HCT116 (cell line): ENCODE results near the gene BCO1. TPM values are rescaled to one million over a fixed set of nuclear protein-coding genes. Genes with fewer than 3 reads are reported as not detected.

ENCODE experiments used
- ATAC-seq: fragments of 200-7000 bp; cut with Tn5 transposase; 2 replicates; pipeline ENCODE4 v1.9.1; 2020; ENCODE audit warnings: mild to moderate bottlenecking, moderate library complexity
- BruUV-seq: library from RNA; stranded (reverse); fragments of 400-500 nt; replicated peaks from 2 replicates; lab custom pipeline; 2021; lab: Mats Ljungman, UMichigan
- CTCF ChIA-PET: fragments of 300-600 bp; sonication (Branson Sonifier 250); formaldehyde crosslinking; loops from one replicate; lab custom pipeline; 2021; ENCODE audit warnings: antibody characterized with exemption; lab: Charles Lee
- POLR2A ChIA-PET: fragments of 300-600, 350-600 bp; sonication (Branson Sonifier 250); formaldehyde crosslinking; loops from one replicate; lab custom pipeline; 2021; ENCODE audit warnings: antibody characterized with exemption; lab: Charles Lee
- RAD21 ChIA-PET, 2 experiments: fragments of 300-600 bp; sonication (Branson Sonifier 250); formaldehyde crosslinking; loops; one replicate each; lab custom pipeline; 2023; ENCODE audit warnings: low total read pairs in 2 of 2; ENCODE audit not compliant: uncharacterized antibody in 2 of 2, unreplicated experiment in 2 of 2, low non-redundant PET in 1 of 2; lab: Charles Lee
- DNase-seq: peaks from one replicate; pipeline ENCODE4 v3.0.0-alpha.2; 2010; ENCODE audit warnings: low read depth, low spot score
- H2AFZ ChIP-seq: fragments of 200-600 bp; shearing (Covaris generic), sonication (generic); 2 replicates; pipeline ENCODE4 v1.6.1; 2017; ENCODE audit warnings: low read depth, mixed run types, mixed read lengths, antibody characterized with exemption, low read length; ENCODE audit not compliant: poor library complexity, severe bottlenecking
- H3K27ac ChIP-seq: 2 replicates; pipeline ENCODE4 v1.5.1; 2012; ENCODE audit warnings: low read depth, low read length
- H3K27me3 ChIP-seq: fragments of 200-600 bp; sonication (generic); 2 replicates; pipeline ENCODE4 v1.6.1; 2016; ENCODE audit warnings: mixed run types, low read length, mixed read lengths; ENCODE audit not compliant: insufficient read depth
- H3K36me3 ChIP-seq, 2 experiments: fragments of 200-500 bp in 1 of 2; fragments of 200-600 bp in 1 of 2; sonication (Bioruptor generic) in 1 of 2; sonication (generic) in 1 of 2; 2 replicates each; pipeline versions ENCODE4 v1.5.1 to v1.6.1; 2014 to 2016; ENCODE audit warnings: low read length in 2 of 2, inconsistent platforms in 1 of 2, mixed read lengths in 1 of 2, mixed run types in 1 of 2; ENCODE audit not compliant: insufficient read depth in 2 of 2, control insufficient read depth in 1 of 2
- H3K4me1 ChIP-seq, 2 experiments: fragments of 200-600 bp in 1 of 2; sonication (generic) in 1 of 2; 2 replicates each; pipeline versions ENCODE4 v1.5.1 to v1.6.1; 2012 to 2017; ENCODE audit warnings: low read length in 2 of 2, inconsistent platforms in 1 of 2, mild to moderate bottlenecking in 1 of 2, mixed read lengths in 1 of 2, mixed run types in 1 of 2, moderate library complexity in 1 of 2; ENCODE audit not compliant: insufficient read depth in 2 of 2, control insufficient read depth in 1 of 2
- H3K4me2 ChIP-seq: fragments of 200-600 bp; sonication (generic); 2 replicates; pipeline ENCODE4 v1.6.1; 2017; ENCODE audit warnings: mixed run types, low read length, mixed read lengths
- H3K4me3 ChIP-seq, 2 experiments: fragments of 200-600 bp in 1 of 2; sonication (generic) in 1 of 2; replicated peaks in 1 of 2; 2 replicates each; pipeline ENCODE4 v1.5.1; 2011 to 2016; ENCODE audit warnings: low read length in 2 of 2, control low read depth in 1 of 2, low read depth in 1 of 2, mild to moderate bottlenecking in 1 of 2, mixed read lengths in 1 of 2, mixed run types in 1 of 2
- H3K79me2 ChIP-seq: fragments of 200-600 bp; sonication (generic); 2 replicates; pipeline ENCODE4 v1.6.1; 2017; ENCODE audit warnings: mild to moderate bottlenecking, mixed run types, low read length, moderate library complexity, mixed read lengths; ENCODE audit not compliant: insufficient read depth
- H3K9ac ChIP-seq: fragments of 200-600 bp; sonication (generic); 2 replicates; pipeline ENCODE4 v1.6.1; 2016; ENCODE audit warnings: low read length, mixed read lengths
- H3K9me2 ChIP-seq: fragments of 200-600 bp; sonication (generic), shearing (Covaris generic); 2 replicates; pipeline ENCODE4 v1.6.1; 2017; ENCODE audit warnings: mixed run types, mild to moderate bottlenecking, moderate library complexity; ENCODE audit not compliant: insufficient read depth
- H3K9me3 ChIP-seq, 2 experiments: fragments of 200-500 bp in 1 of 2; fragments of 200-600 bp in 1 of 2; sonication (Bioruptor generic) in 1 of 2; sonication (generic) in 1 of 2; 2 replicates each; pipeline ENCODE4 v1.6.1; 2014 to 2017; ENCODE audit warnings: low read length in 2 of 2, mixed read lengths in 2 of 2, inconsistent platforms in 1 of 2, low read depth in 1 of 2, mild to moderate bottlenecking in 1 of 2, mixed run types in 1 of 2, moderate library complexity in 1 of 2; ENCODE audit not compliant: control insufficient read depth in 1 of 2, insufficient read depth in 1 of 2
- H4K20me1 ChIP-seq: fragments of 200-600 bp; sonication (generic), shearing (Covaris generic); 2 replicates; pipeline ENCODE4 v1.6.1; 2017; ENCODE audit warnings: mixed run types, mild to moderate bottlenecking, moderate library complexity; ENCODE audit not compliant: insufficient read depth
- CEBPB ChIP-seq: IDR thresholded peaks from 2 replicates; pipeline ENCODE4 v1.6.1; 2012; ENCODE audit warnings: low read depth
- EGR1 ChIP-seq: IDR thresholded peaks from 2 replicates; pipeline ENCODE4 v1.6.1; 2012; ENCODE audit warnings: low read depth
- ELF1 ChIP-seq: IDR thresholded peaks from 2 replicates; pipeline ENCODE4 v1.6.1; 2012; ENCODE audit warnings: low read depth, borderline replicate concordance
- EZH2phosphoT487 ChIP-seq: fragments of 200-600 bp; IDR thresholded peaks from 2 replicates; pipeline ENCODE4 v1.6.1; 2018; ENCODE audit warnings: antibody characterized with exemption, borderline replicate concordance
- FOSL1 ChIP-seq: IDR thresholded peaks from 2 replicates; pipeline ENCODE4 v1.6.1; 2012; ENCODE audit warnings: low read depth
- JUND ChIP-seq: IDR thresholded peaks from 2 replicates; pipeline ENCODE4 v1.6.1; 2012
- POLR2A ChIP-seq: IDR thresholded peaks from 2 replicates; pipeline ENCODE4 v1.7.0; 2011; ENCODE audit warnings: borderline replicate concordance; ENCODE audit not compliant: insufficient read depth, insufficient read length; ENCODE audit errors: extremely low read depth
- POLR2AphosphoS5 ChIP-seq: IDR thresholded peaks from 2 replicates; pipeline ENCODE4 v1.6.1; 2011; ENCODE audit warnings: mild to moderate bottlenecking, low read depth, low read length, moderate library complexity
- RAD21 ChIP-seq: IDR thresholded peaks from 2 replicates; pipeline ENCODE4 v1.6.1; 2012; ENCODE audit warnings: low read depth, mild to moderate bottlenecking
- SIN3A ChIP-seq: IDR thresholded peaks from 2 replicates; pipeline ENCODE4 v1.6.1; 2012; ENCODE audit warnings: low read depth
- SRF ChIP-seq: IDR thresholded peaks from 2 replicates; pipeline ENCODE4 v1.6.1; 2012; ENCODE audit warnings: low read depth
- ZBTB33 ChIP-seq: IDR thresholded peaks from 2 replicates; pipeline ENCODE4 v1.6.1; 2011; ENCODE audit warnings: mild to moderate bottlenecking, low read length, moderate library complexity; ENCODE audit not compliant: insufficient replicate concordance; ENCODE audit errors: extremely low read depth
- ZFX ChIP-seq: fragments of 450-650 bp; IDR thresholded peaks from 2 replicates; pipeline ENCODE4 v1.6.1; 2017
- ZNF274 ChIP-seq: fragments of 200-500 bp; sonication (Bioruptor generic); IDR thresholded peaks from 2 replicates; pipeline ENCODE4 v1.6.1; 2014; ENCODE audit warnings: mild to moderate bottlenecking, low read depth, low read length, inconsistent platforms
- intact Hi-C: fragments of 100-400 bp; cut with micrococcal nuclease; formaldehyde crosslinking; loops from 2 replicates; pipeline ENCODE4 v1.10.0; 2022
- total RNA-seq: library from RNA; stranded (reverse); gene quantifications from one replicate; pipeline ENCODE4 v1.2.1, GENCODE V29; 2021; ENCODE audit not compliant: unreplicated experiment
- TF ChIP-seq, protein P1 (sequence below): IDR thresholded peaks from 2 replicates; pipeline ENCODE4 v1.6.1; 2012
- TF ChIP-seq, protein P2 (sequence below): IDR thresholded peaks from 2 replicates; pipeline ENCODE4 v1.6.1; 2012; ENCODE audit warnings: low read depth

Gene BCO1
- total RNA-seq, 1 experiment from 2014 or later, result not detected

GRCh38 chr16:81327447-81328196 lies 89.1 kb downstream of the BCO1 start:
- H3K4me1 ChIP-seq, result no peaks in the 10 kb centered on the region
- H3K79me2 ChIP-seq, result peaks cover 81% of the 10 kb centered on the region
- no peak overlapping the region for H2AFZ ChIP-seq
- no peaks in the 10 kb centered on the region for H3K9me2 ChIP-seq
- RAD21 ChIA-PET, result no interaction called here
- no peaks in the 10 kb centered on the region for H3K27me3 ChIP-seq
- no peak for DNase-seq
- H3K4me2 ChIP-seq, result no peak overlapping the region
- CTCF ChIA-PET, result no interaction called here
- H3K27ac ChIP-seq, result no peak overlapping the region
- POLR2A ChIA-PET, result no interaction called here
- BruUV-seq, result no TSS peak
- H3K36me3 ChIP-seq, result no peaks in the 10 kb centered on the region
- H3K4me3 ChIP-seq, result no peak overlapping the region
- TF ChIP-seq ZBTB33, result no peak
- no peak for TF ChIP-seq ELF1
- TF ChIP-seq, protein P1, sequence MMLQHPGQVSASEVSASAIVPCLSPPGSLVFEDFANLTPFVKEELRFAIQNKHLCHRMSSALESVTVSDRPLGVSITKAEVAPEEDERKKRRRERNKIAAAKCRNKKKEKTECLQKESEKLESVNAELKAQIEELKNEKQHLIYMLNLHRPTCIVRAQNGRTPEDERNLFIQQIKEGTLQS, result no peak
- no peak for TF ChIP-seq EGR1
- TF ChIP-seq POLR2A, result no peak
- no peak for TF ChIP-seq FOSL1
- no peak for TF ChIP-seq RAD21
- TF ChIP-seq EZH2phosphoT487, result no peak
- no peak for TF ChIP-seq CEBPB
- TF ChIP-seq SRF, result no peak
- TF ChIP-seq ZFX, result no peak
- TF ChIP-seq JUND, result no peak
- TF ChIP-seq POLR2AphosphoS5, result no peak
- TF ChIP-seq, protein P2, sequence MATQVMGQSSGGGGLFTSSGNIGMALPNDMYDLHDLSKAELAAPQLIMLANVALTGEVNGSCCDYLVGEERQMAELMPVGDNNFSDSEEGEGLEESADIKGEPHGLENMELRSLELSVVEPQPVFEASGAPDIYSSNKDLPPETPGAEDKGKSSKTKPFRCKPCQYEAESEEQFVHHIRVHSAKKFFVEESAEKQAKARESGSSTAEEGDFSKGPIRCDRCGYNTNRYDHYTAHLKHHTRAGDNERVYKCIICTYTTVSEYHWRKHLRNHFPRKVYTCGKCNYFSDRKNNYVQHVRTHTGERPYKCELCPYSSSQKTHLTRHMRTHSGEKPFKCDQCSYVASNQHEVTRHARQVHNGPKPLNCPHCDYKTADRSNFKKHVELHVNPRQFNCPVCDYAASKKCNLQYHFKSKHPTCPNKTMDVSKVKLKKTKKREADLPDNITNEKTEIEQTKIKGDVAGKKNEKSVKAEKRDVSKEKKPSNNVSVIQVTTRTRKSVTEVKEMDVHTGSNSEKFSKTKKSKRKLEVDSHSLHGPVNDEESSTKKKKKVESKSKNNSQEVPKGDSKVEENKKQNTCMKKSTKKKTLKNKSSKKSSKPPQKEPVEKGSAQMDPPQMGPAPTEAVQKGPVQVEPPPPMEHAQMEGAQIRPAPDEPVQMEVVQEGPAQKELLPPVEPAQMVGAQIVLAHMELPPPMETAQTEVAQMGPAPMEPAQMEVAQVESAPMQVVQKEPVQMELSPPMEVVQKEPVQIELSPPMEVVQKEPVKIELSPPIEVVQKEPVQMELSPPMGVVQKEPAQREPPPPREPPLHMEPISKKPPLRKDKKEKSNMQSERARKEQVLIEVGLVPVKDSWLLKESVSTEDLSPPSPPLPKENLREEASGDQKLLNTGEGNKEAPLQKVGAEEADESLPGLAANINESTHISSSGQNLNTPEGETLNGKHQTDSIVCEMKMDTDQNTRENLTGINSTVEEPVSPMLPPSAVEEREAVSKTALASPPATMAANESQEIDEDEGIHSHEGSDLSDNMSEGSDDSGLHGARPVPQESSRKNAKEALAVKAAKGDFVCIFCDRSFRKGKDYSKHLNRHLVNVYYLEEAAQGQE, result no peak
- TF ChIP-seq SIN3A, result no peak
- no peak for TF ChIP-seq ZNF274
- TF ChIP-seq, all 23 proteins: peak for 0
- Histone ChIP-seq H3K9me3 (no peaks in the 10 kb centered on the region), H3K9ac (no peak overlapping the region), H4K20me1 (no peaks in the 10 kb centered on the region)
- no peak for ATAC-seq
- intact Hi-C loops, result no loop called here
